PC-3 (cell line): ENCODE data around the gene CD151.

Experiments used
- CTCF ChIP-seq: fragments of 300-600 bp; sonication (generic); conservative IDR thresholded peaks from 2 replicates; pipeline ENCODE4 v1.5.1; 2017; ENCODE audit warnings: antibody characterized with exemption, low read depth, mild to moderate bottlenecking, low read length
- EZH2 ChIP-seq: fragments of 300-600 bp; sonication (generic); IDR thresholded peaks from one replicate; pipeline ENCODE4 v1.6.1; 2017; ENCODE audit warnings: antibody characterized with exemption, mild to moderate bottlenecking, low read length; ENCODE audit not compliant: unreplicated experiment
- EZH2phosphoT487 ChIP-seq: fragments of 300-600 bp; sonication (generic); IDR thresholded peaks from 2 replicates; pipeline ENCODE4 v1.6.1; 2018; ENCODE audit warnings: mild to moderate bottlenecking, antibody characterized with exemption, low read length, borderline replicate concordance

- no peak for TF ChIP-seq CTCF
- TF ChIP-seq EZH2phosphoT487: no peak
- TF ChIP-seq EZH2: no peak
Observed at GRCh38 chr11:826227-826621, 6.5 kb upstream of the CD151 start.
